ENCODE measurements around the gene AKAP8L.

The AKAP8L gene

DNA sequence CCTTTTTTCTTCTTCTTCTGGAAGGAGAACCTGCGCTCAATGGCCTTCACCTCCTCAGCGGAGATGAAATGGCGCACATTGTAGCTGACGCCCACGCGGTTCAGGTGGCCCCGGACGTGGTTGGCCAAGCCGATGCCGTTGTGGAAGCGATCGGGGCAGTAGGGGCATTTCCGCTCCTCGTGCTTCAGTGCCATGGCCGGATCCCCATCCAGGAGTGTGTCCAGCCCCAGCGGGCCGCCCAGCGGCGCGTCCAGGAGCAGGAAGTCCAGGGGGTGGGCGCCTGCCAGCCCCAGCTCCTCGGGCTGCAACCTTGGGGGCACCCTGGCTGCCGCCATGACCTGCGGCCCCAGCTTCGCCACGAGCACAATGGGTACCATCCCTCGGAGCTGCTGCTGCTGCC is 19.8 kb upstream of the AKAP8L start:
- H3K36me3 ChIP-seq (ENCODE audit: control insufficient read depth in 1 of 2, insufficient read depth in 2 of 2, low read length in 2 of 2): no peaks in the 10 kb centered on the region
- H4K91ac ChIP-seq (ENCODE audit: low read depth, low read length): no peak overlapping the region
- no peak overlapping the region for H3K14ac ChIP-seq (ENCODE audit: low read length)
- H3K79me2 ChIP-seq (ENCODE audit: control insufficient read depth, insufficient read depth, low read length, poor library complexity): no peaks in the 10 kb centered on the region
- no peak overlapping the region for H2BK5ac ChIP-seq (ENCODE audit: low read depth, low read length, poor library complexity)
- peaks cover 0 to under 1% of the 10 kb centered on the region in 2 experiments for H3K4me1 ChIP-seq (ENCODE audit: control insufficient read depth in 1 of 2, insufficient read depth in 2 of 2, low read length in 2 of 2)
- H2BK120ac ChIP-seq (ENCODE audit: insufficient read depth, low read length, poor library complexity): no peak overlapping the region
- no peaks in the 10 kb centered on the region for H3K27me3 ChIP-seq (ENCODE audit: insufficient read depth, low read length)
- WGBS (ENCODE audit: extremely low coverage, insufficient coverage, insufficient read length): no CpG with 5 or more reads among the region's 27 CpGs
- H4K12ac ChIP-seq (ENCODE audit: low read depth, low read length): no peak overlapping the region
- no peak overlapping the region for H3K18ac ChIP-seq (ENCODE audit: low read length)
- H3K4ac ChIP-seq (ENCODE audit: low read depth, low read length): no peak overlapping the region
- no peak overlapping the region for H3K4me2 ChIP-seq (ENCODE audit: low read length)
- no peaks in the 10 kb centered on the region for H3K79me1 ChIP-seq (ENCODE audit: low read length)
- no peak overlapping the region for H4K8ac ChIP-seq (ENCODE audit: low read depth, low read length)
- H3K9ac ChIP-seq (ENCODE audit: low read length): no peak overlapping the region
- H3K4me3 ChIP-seq (ENCODE audit: low read depth, low read length): no peak overlapping the region
- no peak overlapping the region for H3K23ac ChIP-seq (ENCODE audit: low read length)
- peaks cover 2% of the 10 kb centered on the region for H3K9me3 ChIP-seq (ENCODE audit: insufficient read depth, low read depth, low read length)
- no peak overlapping the region for H2BK12ac ChIP-seq (ENCODE audit: low read length)
- no peak overlapping the region for H2AK5ac ChIP-seq (ENCODE audit: low read length)
- no peak overlapping the region for H3K27ac ChIP-seq (ENCODE audit: low read depth, low read length)
- no peak for DNase-seq
- no peak overlapping the region for H2AFZ ChIP-seq (ENCODE audit: insufficient read depth, low read length, poor library complexity)

- no peak overlapping the region for H4K12ac ChIP-seq (ENCODE audit: low read depth, low read length)
- no peak overlapping the region for H3K4me2 ChIP-seq (ENCODE audit: low read length)
- no peak overlapping the region for H2AK5ac ChIP-seq (ENCODE audit: low read length)
- no peaks in the 10 kb centered on the region for H3K79me2 ChIP-seq (ENCODE audit: control insufficient read depth, insufficient read depth, low read length, poor library complexity)
- WGBS (ENCODE audit: extremely low coverage, insufficient coverage, insufficient read length): no CpG with 5 or more reads among the region's 2 CpGs
- DNase-seq: peak; percentile 14 to 52
- peaks cover 2% of the 10 kb centered on the region for H3K9me3 ChIP-seq (ENCODE audit: insufficient read depth, low read depth, low read length)
- H2AFZ ChIP-seq (ENCODE audit: insufficient read depth, low read length, poor library complexity): no peak overlapping the region
- H2BK120ac ChIP-seq (ENCODE audit: insufficient read depth, low read length, poor library complexity): no peak overlapping the region
- H3K23ac ChIP-seq (ENCODE audit: low read length): no peak overlapping the region
- H3K14ac ChIP-seq (ENCODE audit: low read length): no peak overlapping the region
- H3K9ac ChIP-seq (ENCODE audit: low read length): no peak overlapping the region
- no peaks in the 10 kb centered on the region for H3K27me3 ChIP-seq (ENCODE audit: insufficient read depth, low read length)
- H3K79me1 ChIP-seq (ENCODE audit: low read length): no peaks in the 10 kb centered on the region
- no peak overlapping the region for H2BK12ac ChIP-seq (ENCODE audit: low read length)
- no peaks in the 10 kb centered on the region for H3K36me3 ChIP-seq (ENCODE audit: control insufficient read depth in 1 of 2, insufficient read depth in 2 of 2, low read length in 2 of 2)
- H3K4ac ChIP-seq (ENCODE audit: low read depth, low read length): no peak overlapping the region
- H3K27ac ChIP-seq (ENCODE audit: low read depth, low read length): no peak overlapping the region
- no peak overlapping the region for H4K8ac ChIP-seq (ENCODE audit: low read depth, low read length)
- no peak overlapping the region for H3K18ac ChIP-seq (ENCODE audit: low read length)
- H2BK5ac ChIP-seq (ENCODE audit: low read depth, low read length, poor library complexity): no peak overlapping the region
- H4K91ac ChIP-seq (ENCODE audit: low read depth, low read length): no peak overlapping the region
- peaks cover 3 to 4% of the 10 kb centered on the region in 2 experiments for H3K4me1 ChIP-seq (ENCODE audit: control insufficient read depth in 1 of 2, insufficient read depth in 2 of 2, low read length in 2 of 2)
- no peak overlapping the region for H3K4me3 ChIP-seq (ENCODE audit: low read depth, low read length)
These were observed 19.3 kb upstream of the AKAP8L start for GRCh38 chr19:15438124-15438496.

DNA sequence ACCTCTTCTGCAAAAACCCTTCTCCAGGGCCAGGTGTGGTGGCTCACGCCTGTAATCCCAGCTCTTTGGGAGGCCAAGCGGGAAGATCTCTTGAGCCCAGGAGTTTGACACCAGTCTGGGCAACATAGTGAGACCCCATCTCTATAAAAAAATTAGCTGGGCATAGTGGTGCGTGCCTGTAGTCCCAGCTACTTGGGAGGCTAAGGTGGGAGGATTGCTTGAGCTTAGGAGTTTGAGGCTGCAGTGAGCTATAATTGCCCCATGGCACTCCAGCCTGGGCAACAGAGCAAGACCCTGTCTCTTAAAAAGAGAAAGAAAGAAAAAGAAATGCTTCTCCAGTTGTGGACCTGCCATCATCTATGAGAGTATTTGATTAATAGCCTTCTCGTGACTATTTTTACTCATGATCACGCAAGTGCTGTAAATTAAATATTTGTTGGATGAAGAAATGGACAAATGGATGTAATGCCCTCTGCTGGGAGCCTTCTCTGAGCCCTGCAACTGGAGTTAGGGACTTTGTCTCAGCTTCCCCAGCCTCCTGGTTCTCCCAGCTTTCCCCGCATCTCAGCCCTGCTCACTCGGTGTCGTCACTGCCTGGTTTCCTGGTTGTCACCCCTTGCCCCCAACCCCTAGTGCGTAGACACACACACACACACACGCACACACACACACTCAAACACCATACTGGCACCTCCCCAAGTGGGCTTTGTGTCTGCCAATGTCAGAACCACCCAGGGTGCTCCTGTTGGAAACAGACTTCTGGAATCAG is 18.8 kb upstream of the AKAP8L start:
- peaks cover 3 to 4% of the 10 kb centered on the region in 2 experiments for H3K4me1 ChIP-seq (ENCODE audit: control insufficient read depth in 1 of 2, insufficient read depth in 2 of 2, low read length in 2 of 2)
- H4K91ac ChIP-seq (ENCODE audit: low read depth, low read length): no peak overlapping the region
- no peak overlapping the region for H2BK5ac ChIP-seq (ENCODE audit: low read depth, low read length, poor library complexity)
- no peak overlapping the region for H2AFZ ChIP-seq (ENCODE audit: insufficient read depth, low read length, poor library complexity)
- DNase-seq: no peak
- H3K27me3 ChIP-seq (ENCODE audit: insufficient read depth, low read length): no peaks in the 10 kb centered on the region
- H3K79me1 ChIP-seq (ENCODE audit: low read length): peaks cover 4% of the 10 kb centered on the region
- no peak overlapping the region for H3K27ac ChIP-seq (ENCODE audit: low read depth, low read length)
- no peak overlapping the region for H3K4me3 ChIP-seq (ENCODE audit: low read depth, low read length)
- H3K9me3 ChIP-seq (ENCODE audit: insufficient read depth, low read depth, low read length): peaks cover 2% of the 10 kb centered on the region
- no peak overlapping the region for H2BK120ac ChIP-seq (ENCODE audit: insufficient read depth, low read length, poor library complexity)
- no peak overlapping the region for H3K4ac ChIP-seq (ENCODE audit: low read depth, low read length)
- H2AK5ac ChIP-seq (ENCODE audit: low read length): no peak overlapping the region
- peaks cover 2% of the 10 kb centered on the region for H3K79me2 ChIP-seq (ENCODE audit: control insufficient read depth, insufficient read depth, low read length, poor library complexity)
- no peak overlapping the region for H4K12ac ChIP-seq (ENCODE audit: low read depth, low read length)
- H3K18ac ChIP-seq (ENCODE audit: low read length): no peak overlapping the region
- no peak overlapping the region for H3K9ac ChIP-seq (ENCODE audit: low read length)
- H3K23ac ChIP-seq (ENCODE audit: low read length): no peak overlapping the region
- no CpG with 5 or more reads among the region's 10 CpGs for whole genome bisulfite sequencing (ENCODE audit: extremely low coverage, insufficient coverage, insufficient read length)
- H3K36me3 ChIP-seq (ENCODE audit: control insufficient read depth in 1 of 2, insufficient read depth in 2 of 2, low read length in 2 of 2): no peaks in the 10 kb centered on the region
- H2BK12ac ChIP-seq (ENCODE audit: low read length): no peak overlapping the region
- H3K14ac ChIP-seq (ENCODE audit: low read length): no peak overlapping the region
- no peak overlapping the region for H3K4me2 ChIP-seq (ENCODE audit: low read length)
- H4K8ac ChIP-seq (ENCODE audit: low read depth, low read length): no peak overlapping the region

GRCh38 chr19:15436826-15437110 is 18.0 kb upstream of the AKAP8L start:
- Histone ChIP-seq H3K14ac (ENCODE audit: low read length) (no peak overlapping the region), H3K79me1 (ENCODE audit: low read length) (peaks cover 9% of the 10 kb centered on the region), H3K4me2 (ENCODE audit: low read length) (no peak overlapping the region), H3K4me1 (ENCODE audit: control insufficient read depth in 1 of 2, insufficient read depth in 2 of 2, low read length in 2 of 2) (peaks cover 4 to 5% of the 10 kb centered on the region in 2 experiments), H3K23ac (ENCODE audit: low read length) (no peak overlapping the region), H3K9me3 (ENCODE audit: insufficient read depth, low read depth, low read length) (peaks cover 2% of the 10 kb centered on the region), H3K79me2 (ENCODE audit: control insufficient read depth, insufficient read depth, low read length, poor library complexity) (peaks cover 7% of the 10 kb centered on the region), H3K27me3 (ENCODE audit: insufficient read depth, low read length) (no peaks in the 10 kb centered on the region), H3K9ac (ENCODE audit: low read length) (no peak overlapping the region), H3K4ac (ENCODE audit: low read depth, low read length) (no peak overlapping the region), H2BK12ac (ENCODE audit: low read length) (no peak overlapping the region), H2BK5ac (ENCODE audit: low read depth, low read length, poor library complexity) (no peak overlapping the region), H3K36me3 (ENCODE audit: control insufficient read depth in 1 of 2, insufficient read depth in 2 of 2, low read length in 2 of 2) (no peaks in the 10 kb centered on the region), H2AFZ (ENCODE audit: insufficient read depth, low read length, poor library complexity) (no peak overlapping the region), H2BK120ac (ENCODE audit: insufficient read depth, low read length, poor library complexity) (no peak overlapping the region), H3K4me3 (ENCODE audit: low read depth, low read length) (no peak overlapping the region), H4K91ac (ENCODE audit: low read depth, low read length) (no peak overlapping the region), H3K18ac (ENCODE audit: low read length) (no peak overlapping the region), H2AK5ac (ENCODE audit: low read length) (no peak overlapping the region), H4K8ac (ENCODE audit: low read depth, low read length) (no peak overlapping the region), H3K27ac (ENCODE audit: low read depth, low read length) (no peak overlapping the region), H4K12ac (ENCODE audit: low read depth, low read length) (no peak overlapping the region)
- no peak for DNase-seq
- WGBS (ENCODE audit: extremely low coverage, insufficient coverage, insufficient read length): no CpG with 5 or more reads among the region's 15 CpGs

Measured in trophoblast cell (in vitro differentiated cells and primary cell).